ENCODE results near the gene ARHGAP25. TPM values are rescaled to one million over a fixed set of nuclear protein-coding genes. Genes with fewer than 3 reads are reported as not detected.
A peak's percentile ranks its signal among the peaks of the same experiment; 100 is the strongest.

ARHGAP25 gene
- total and polyA plus RNA-seq, 2 experiments from 2014 or later = 1.9 to 2.0 TPM

DNA sequence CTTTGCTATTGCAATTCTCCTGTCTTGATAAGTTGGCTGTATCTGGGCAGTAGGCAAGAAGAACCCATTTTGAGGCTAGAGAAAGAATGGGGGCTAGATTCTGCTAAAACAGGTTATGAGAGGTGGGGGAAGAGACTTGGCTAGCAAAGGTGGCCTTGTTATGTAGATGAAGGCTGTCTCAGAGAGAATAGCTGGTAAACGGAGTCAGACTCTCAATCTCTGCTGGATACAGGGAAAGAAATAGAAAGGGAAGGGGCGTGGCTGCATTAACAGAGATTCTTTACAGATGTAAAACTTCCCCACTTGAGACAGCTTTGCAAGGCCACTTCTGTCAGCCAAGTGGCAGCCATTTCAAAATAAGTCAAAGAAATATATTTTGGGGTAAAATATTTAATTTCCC is 38.1 kb upstream of the ARHGAP25 start:
- Mint-ChIP-seq H3K27me3 (ENCODE audit: insufficient read depth, low read depth, poor library complexity) (peaks cover 4% of the 10 kb centered on the region), H3K27ac (peak overlapping the region; percentile 24; the same call in 1 of the 2 replicates), H3K36me3 (ENCODE audit: low read depth) (peaks cover 47% of the 10 kb centered on the region), H3K9me3 (peaks cover 40% of the 10 kb centered on the region), H3K4me3 (0 out of 3 replicates have a peak overlapping the region, but pooled peaks have one; percentile 35), H3K4me1 (peaks cover 17% of the 10 kb centered on the region)
- Histone ChIP-seq H3K4me1 (ENCODE audit: insufficient read depth) (peaks cover 27% of the 10 kb centered on the region), H2AFZ (no peak overlapping the region), H3K36me3 (ENCODE audit: insufficient read depth) (0 out of 2 replicates have a peak, but pooled peaks cover 11% of the 10 kb centered on the region), H3K4me2 (peak overlapping the region; percentile 59), H3K9me2 (ENCODE audit: insufficient read depth) (peaks cover 8% of the 10 kb centered on the region), H3K27me3 (ENCODE audit: insufficient read depth) (no peaks in the 10 kb centered on the region), H3F3A (replicated peaks; ENCODE audit: low read depth) (no peaks in the 10 kb centered on the region), H3K4me3 (no peak overlapping the region), H4K20me1 (replicated peaks; ENCODE audit: insufficient read depth) (no peaks in the 10 kb centered on the region), H3K27ac (ENCODE audit: low read depth) (peak overlapping the region; percentile 41; the same call in 1 of the 2 replicates), H3K79me2 (replicated peaks; ENCODE audit: insufficient read depth) (no peaks in the 10 kb centered on the region)
- ATAC-seq = peak; percentile 86
- peak; percentile 65 for DNase-seq (ENCODE audit: low spot score)
- TF ChIP-seq NANOG (IDR thresholded peaks at IDR 0.05; ENCODE audit: borderline replicate concordance) (peak; percentile 57; the same call in 1 of the 2 replicates), REST (IDR thresholded peaks at IDR 0.05; ENCODE audit: unreplicated experiment) (no peak), JUNB (IDR thresholded peaks at IDR 0.05; ENCODE audit: unreplicated experiment) (no peak), CREB1 (CRISPR knock-in tag; IDR thresholded peaks at IDR 0.05; ENCODE audit: low read depth) (no peak), ZNF114 (CRISPR knock-in tag; IDR thresholded peaks at IDR 0.05) (no peak), ZNF331 (CRISPR knock-in tag; IDR thresholded peaks at IDR 0.05; ENCODE audit: low read depth) (no peak)
- TF ChIP-seq, protein P1, sequence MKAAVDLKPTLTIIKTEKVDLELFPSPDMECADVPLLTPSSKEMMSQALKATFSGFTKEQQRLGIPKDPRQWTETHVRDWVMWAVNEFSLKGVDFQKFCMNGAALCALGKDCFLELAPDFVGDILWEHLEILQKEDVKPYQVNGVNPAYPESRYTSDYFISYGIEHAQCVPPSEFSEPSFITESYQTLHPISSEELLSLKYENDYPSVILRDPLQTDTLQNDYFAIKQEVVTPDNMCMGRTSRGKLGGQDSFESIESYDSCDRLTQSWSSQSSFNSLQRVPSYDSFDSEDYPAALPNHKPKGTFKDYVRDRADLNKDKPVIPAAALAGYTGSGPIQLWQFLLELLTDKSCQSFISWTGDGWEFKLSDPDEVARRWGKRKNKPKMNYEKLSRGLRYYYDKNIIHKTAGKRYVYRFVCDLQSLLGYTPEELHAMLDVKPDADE (IDR thresholded peaks at IDR 0.05) = 0 out of 2 replicates have a peak, but pooled peaks have one; percentile 16
- TF ChIP-seq, protein P2, sequence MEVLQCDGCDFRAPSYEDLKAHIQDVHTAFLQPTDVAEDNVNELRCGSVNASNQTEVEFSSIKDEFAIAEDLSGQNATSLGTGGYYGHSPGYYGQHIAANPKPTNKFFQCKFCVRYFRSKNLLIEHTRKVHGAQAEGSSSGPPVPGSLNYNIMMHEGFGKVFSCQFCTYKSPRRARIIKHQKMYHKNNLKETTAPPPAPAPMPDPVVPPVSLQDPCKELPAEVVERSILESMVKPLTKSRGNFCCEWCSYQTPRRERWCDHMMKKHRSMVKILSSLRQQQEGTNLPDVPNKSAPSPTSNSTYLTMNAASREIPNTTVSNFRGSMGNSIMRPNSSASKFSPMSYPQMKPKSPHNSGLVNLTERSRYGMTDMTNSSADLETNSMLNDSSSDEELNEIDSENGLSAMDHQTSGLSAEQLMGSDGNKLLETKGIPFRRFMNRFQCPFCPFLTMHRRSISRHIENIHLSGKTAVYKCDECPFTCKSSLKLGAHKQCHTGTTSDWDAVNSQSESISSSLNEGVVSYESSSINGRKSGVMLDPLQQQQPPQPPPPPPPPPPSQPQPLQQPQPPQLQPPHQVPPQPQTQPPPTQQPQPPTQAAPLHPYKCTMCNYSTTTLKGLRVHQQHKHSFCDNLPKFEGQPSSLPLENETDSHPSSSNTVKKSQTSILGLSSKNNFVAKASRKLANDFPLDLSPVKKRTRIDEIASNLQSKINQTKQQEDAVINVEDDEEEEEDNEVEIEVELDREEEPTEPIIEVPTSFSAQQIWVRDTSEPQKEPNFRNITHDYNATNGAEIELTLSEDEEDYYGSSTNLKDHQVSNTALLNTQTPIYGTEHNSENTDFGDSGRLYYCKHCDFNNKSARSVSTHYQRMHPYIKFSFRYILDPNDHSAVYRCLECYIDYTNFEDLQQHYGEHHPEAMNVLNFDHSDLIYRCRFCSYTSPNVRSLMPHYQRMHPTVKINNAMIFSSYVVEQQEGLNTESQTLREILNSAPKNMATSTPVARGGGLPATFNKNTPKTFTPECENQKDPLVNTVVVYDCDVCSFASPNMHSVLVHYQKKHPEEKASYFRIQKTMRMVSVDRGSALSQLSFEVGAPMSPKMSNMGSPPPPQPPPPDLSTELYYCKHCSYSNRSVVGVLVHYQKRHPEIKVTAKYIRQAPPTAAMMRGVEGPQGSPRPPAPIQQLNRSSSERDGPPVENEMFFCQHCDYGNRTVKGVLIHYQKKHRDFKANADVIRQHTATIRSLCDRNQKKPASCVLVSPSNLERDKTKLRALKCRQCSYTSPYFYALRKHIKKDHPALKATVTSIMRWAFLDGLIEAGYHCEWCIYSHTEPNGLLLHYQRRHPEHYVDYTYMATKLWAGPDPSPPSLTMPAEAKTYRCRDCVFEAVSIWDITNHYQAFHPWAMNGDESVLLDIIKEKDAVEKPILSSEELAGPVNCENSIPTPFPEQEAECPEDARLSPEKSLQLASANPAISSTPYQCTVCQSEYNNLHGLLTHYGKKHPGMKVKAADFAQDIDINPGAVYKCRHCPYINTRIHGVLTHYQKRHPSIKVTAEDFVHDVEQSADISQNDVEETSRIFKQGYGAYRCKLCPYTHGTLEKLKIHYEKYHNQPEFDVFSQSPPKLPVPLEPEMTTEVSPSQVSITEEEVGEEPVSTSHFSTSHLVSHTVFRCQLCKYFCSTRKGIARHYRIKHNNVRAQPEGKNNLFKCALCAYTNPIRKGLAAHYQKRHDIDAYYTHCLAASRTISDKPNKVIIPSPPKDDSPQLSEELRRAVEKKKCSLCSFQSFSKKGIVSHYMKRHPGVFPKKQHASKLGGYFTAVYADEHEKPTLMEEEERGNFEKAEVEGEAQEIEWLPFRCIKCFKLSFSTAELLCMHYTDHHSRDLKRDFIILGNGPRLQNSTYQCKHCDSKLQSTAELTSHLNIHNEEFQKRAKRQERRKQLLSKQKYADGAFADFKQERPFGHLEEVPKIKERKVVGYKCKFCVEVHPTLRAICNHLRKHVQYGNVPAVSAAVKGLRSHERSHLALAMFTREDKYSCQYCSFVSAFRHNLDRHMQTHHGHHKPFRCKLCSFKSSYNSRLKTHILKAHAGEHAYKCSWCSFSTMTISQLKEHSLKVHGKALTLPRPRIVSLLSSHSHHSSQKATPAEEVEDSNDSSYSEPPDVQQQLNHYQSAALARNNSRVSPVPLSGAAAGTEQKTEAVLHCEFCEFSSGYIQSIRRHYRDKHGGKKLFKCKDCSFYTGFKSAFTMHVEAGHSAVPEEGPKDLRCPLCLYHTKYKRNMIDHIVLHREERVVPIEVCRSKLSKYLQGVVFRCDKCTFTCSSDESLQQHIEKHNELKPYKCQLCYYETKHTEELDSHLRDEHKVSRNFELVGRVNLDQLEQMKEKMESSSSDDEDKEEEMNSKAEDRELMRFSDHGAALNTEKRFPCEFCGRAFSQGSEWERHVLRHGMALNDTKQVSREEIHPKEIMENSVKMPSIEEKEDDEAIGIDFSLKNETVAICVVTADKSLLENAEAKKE (CRISPR knock-in tag; IDR thresholded peaks at IDR 0.05) = peak; percentile 44; the same call in 1 of the 2 replicates
